Lung (tissue), 12 donors: ENCODE results near the gene EDC4. TPM values are rescaled to one million over a fixed set of nuclear protein-coding genes. Genes with fewer than 3 reads are reported as not detected.

Experiments
- ATAC-seq: fragments of 200-7000 bp; cut with Tn5 transposase; one replicate; pipeline ENCODE4 v1.9.1; 2020; ENCODE audit warnings: moderate number of reproducible peaks; ENCODE audit not compliant: insufficient read depth, low FRiP score
- DNase-seq, 3 donors: peaks; one replicate each; pipeline ENCODE4 v3.0.0-alpha.2; 2013 to 2017
- H3K27ac ChIP-seq, 2 donors: one replicate each; pipeline ENCODE4 v1.5.1; 2013; ENCODE audit warnings: mild to moderate bottlenecking in 2 of 2, moderate library complexity in 2 of 2, control low read depth in 1 of 2, inconsistent platforms in 1 of 2, low read depth in 1 of 2, low read length in 1 of 2
- H3K27me3 ChIP-seq, 3 donors: one replicate each; pipeline ENCODE4 v1.5.1; 2013; ENCODE audit warnings: low read length in 2 of 3; ENCODE audit not compliant: control insufficient read depth in 3 of 3, insufficient read depth in 3 of 3
- H3K36me3 ChIP-seq, 4 donors: one replicate each; pipeline ENCODE4 v1.5.1; 2013; ENCODE audit warnings: low read length in 4 of 4, mild to moderate bottlenecking in 1 of 4, moderate library complexity in 1 of 4; ENCODE audit not compliant: control insufficient read depth in 4 of 4, insufficient read depth in 4 of 4
- H3K4me1 ChIP-seq, 5 donors: one replicate each; pipeline ENCODE4 v1.5.1; 2013; ENCODE audit warnings: low read length in 5 of 5, mild to moderate bottlenecking in 2 of 5, moderate library complexity in 1 of 5; ENCODE audit not compliant: control insufficient read depth in 5 of 5, insufficient read depth in 5 of 5
- H3K4me3 ChIP-seq: one replicate; pipeline ENCODE4 v1.5.1; 2013; ENCODE audit warnings: mild to moderate bottlenecking, control low read depth, moderate library complexity
- H3K9ac ChIP-seq, 2 donors: one replicate each; pipeline ENCODE4 v1.5.1; 2013; ENCODE audit warnings: low read length in 2 of 2, control low read depth in 1 of 2; ENCODE audit not compliant: insufficient read depth in 1 of 2
- H3K9me3 ChIP-seq, 4 donors: one replicate each; pipeline ENCODE4 v1.5.1; 2013; ENCODE audit warnings: low read length in 3 of 4, mild to moderate bottlenecking in 1 of 4, moderate library complexity in 1 of 4; ENCODE audit not compliant: control insufficient read depth in 4 of 4, insufficient read depth in 3 of 4
- CTCF ChIP-seq: IDR thresholded peaks from 2 replicates; pipeline ENCODE4 v1.5.1; 2012; ENCODE audit warnings: mild to moderate bottlenecking; ENCODE audit errors: control extremely low read depth, extremely low read depth
- WGBS, 2 donors: extraction: QIAGEN DNeasy Blood & Tissue Kit; methylation state at CpG; one replicate each; pipeline ENCODE4 v1.1.7; 2013; 5-methylcytosine and 5-hydroxymethylcytosine counted together
- polyA plus RNA-seq, 2 donors: library from polyadenylated mRNA; stranded (reverse); fragments of 200-250 nt; gene quantifications; one replicate each; pipeline ENCODE4 v1.2.1, GENCODE V29; 2013
- total RNA-seq, 2 donors: library from RNA; depleted of rRNA in 1 of 2; stranded (reverse); fragments of >200 nt in 1 of 2; gene quantifications; one replicate each; pipeline ENCODE4 v1.2.1, GENCODE V29; 2014 to 2021
- donor health status: control.
- donor health status: control.
- donor health status: Bipolar disorder and iron deficiency.
- donor health status: healthy.
- donor health status: DM: yes; HTN: yes; CAD: no.

The EDC4 gene
- total and polyA plus RNA-seq, 4 donors, result 33.5 to 60.5 (median 39.5) TPM

GRCh38 chr16:67872131-67872630, 671 bp upstream of the EDC4 start:
- Histone ChIP-seq H3K36me3 (peaks cover 0 to 38% (median 19%) of the 10 kb centered on the region in 4 donors), H3K9ac (peak overlapping the region; percentile 43 to 80), H3K9me3 (no peaks in the 10 kb centered on the region), H3K4me1 (peaks cover 7 to 15% (median 9%) of the 10 kb centered on the region in 5 donors), H3K4me3 (no peak overlapping the region), H3K27me3 (no peaks in the 10 kb centered on the region), H3K27ac (peak overlapping the region in 1 of 2 donors; percentile 91)
- DNase-seq (no peak), ATAC-seq (no peak)
- TF ChIP-seq CTCF, result no peak
- WGBS, 2 donors, result 58 to 64% methylated on average over 2 of the region's 2 CpGs

GRCh38 chr16:67873435-67874370, 851 bp downstream of the EDC4 start:
- ATAC-seq, result no peak
- H3K9me3 ChIP-seq, result no peaks in the 10 kb centered on the region
- H3K4me1 ChIP-seq, result peaks cover 7 to 15% (median 9%) of the 10 kb centered on the region in 5 donors
- DNase-seq, result no peak
- H3K27me3 ChIP-seq, result no peaks in the 10 kb centered on the region
- WGBS, 2 donors, result 11 to 14% methylated on average over 23 of the region's 23 CpGs
- no peak for TF ChIP-seq CTCF
- H3K27ac ChIP-seq, result peak overlapping the region; percentile 66 to 91
- H3K9ac ChIP-seq, result peak overlapping the region; percentile 63 to 80
- peaks cover 0 to 40% (median 25%) of the 10 kb centered on the region in 4 donors for H3K36me3 ChIP-seq
- H3K4me3 ChIP-seq, result peak overlapping the region; percentile 95

GRCh38 chr16:67874372-67874771, 1.5 kb downstream of the EDC4 start:
- no peak overlapping the region for H3K27ac ChIP-seq

More at GRCh38 chr16:67874372-67874771, 1.5 kb downstream of the EDC4 start:
- H3K4me3 ChIP-seq, result no peak overlapping the region
- no peaks in the 10 kb centered on the region for H3K9me3 ChIP-seq
- peaks cover 1 to 43% (median 29%) of the 10 kb centered on the region in 4 donors for H3K36me3 ChIP-seq
- H3K9ac ChIP-seq, result peak overlapping the region; percentile 63 to 80
- WGBS, 2 donors, result 57 to 73% methylated on average over 3 of the region's 3 CpGs
- H3K27me3 ChIP-seq, result no peaks in the 10 kb centered on the region
- ATAC-seq, result no peak
- DNase-seq, result no peak
- peaks cover 7 to 15% (median 9%) of the 10 kb centered on the region in 5 donors for H3K4me1 ChIP-seq
- no peak for TF ChIP-seq CTCF
